ENCODE measurements around the gene PTPRM. TPM values are rescaled to one million over a fixed set of nuclear protein-coding genes. Genes with fewer than 3 reads are reported as not detected.

The PTPRM gene
- total RNA-seq, 1 experiment from 2014 or later: 6.2 TPM

- no peaks in the 10 kb centered on the region for H3K36me3 Mint-ChIP-seq (ENCODE audit: insufficient read depth in 1 of 3, low read depth in 3 of 3)
- Histone ChIP-seq H3K9ac (ENCODE audit: extremely low read depth, insufficient read length, low read length) (no peak overlapping the region), H2AK5ac (ENCODE audit: insufficient read length, low read length) (no peak overlapping the region), H4K8ac (replicated peaks; ENCODE audit: insufficient read length, low read depth, low read length) (no peak overlapping the region), H3K4me2 (ENCODE audit: insufficient read depth, insufficient read length, low read length) (no peak overlapping the region), H3K23me2 (ENCODE audit: insufficient read length, low read depth, low read length, poor library complexity, severe bottlenecking) (no peaks in the 10 kb centered on the region), H3K79me2 (ENCODE audit: insufficient read depth, low read length) (no peaks in the 10 kb centered on the region), H4K91ac (ENCODE audit: insufficient read length, low read depth, low read length) (no peak overlapping the region), H2BK5ac (ENCODE audit: insufficient read length, low read length) (no peak overlapping the region), H3K79me1 (ENCODE audit: insufficient read depth, low read depth, low read length, poor library complexity, severe bottlenecking) (no peaks in the 10 kb centered on the region), H3K4ac (ENCODE audit: low read depth, low read length) (no peak overlapping the region), H2BK20ac (ENCODE audit: low read depth, low read length, poor library complexity, severe bottlenecking) (no peak overlapping the region), H3K23ac (ENCODE audit: insufficient read length, low read depth, low read length) (no peak overlapping the region), H3K27ac (ENCODE audit: insufficient read length, low read depth, low read length) (no peak overlapping the region), H3K18ac (ENCODE audit: insufficient read length, low read depth, low read length) (no peak overlapping the region), H4K5ac (ENCODE audit: insufficient read length, low read depth, low read length) (no peak overlapping the region), H3K56ac (ENCODE audit: insufficient read length, low read depth, low read length) (no peak overlapping the region), H2BK12ac (ENCODE audit: insufficient read length, low read depth, low read length) (no peak overlapping the region), H4K20me1 (ENCODE audit: control insufficient read depth, insufficient read depth, insufficient read length) (no peaks in the 10 kb centered on the region), H3T11ph (ENCODE audit: low read length) (no peak overlapping the region), H3K4me1 (ENCODE audit: insufficient read depth, low read length) (no peaks in the 10 kb centered on the region), H2BK120ac (ENCODE audit: low read depth, low read length, poor library complexity, severe bottlenecking) (no peak overlapping the region), H3K27me3 (ENCODE audit: insufficient read depth, low read length) (no peaks in the 10 kb centered on the region), H2BK15ac (ENCODE audit: low read depth, low read length) (no peak overlapping the region), H3K14ac (ENCODE audit: insufficient read depth, low read length) (no peak overlapping the region), H2AFZ (ENCODE audit: low read length) (no peak overlapping the region), H3K9me3 (ENCODE audit: control insufficient read depth, low read depth, low read length) (no peaks in the 10 kb centered on the region)
- TF ChIP-seq CTCF (conservative IDR thresholded peaks at IDR 0.05): no peak
- H3K9me3 Mint-ChIP-seq: no peaks in the 10 kb centered on the region
- DNase-seq: no peak
- WGBS (ENCODE audit: extremely low coverage, insufficient read length, low lambda C conversion rate): no CpG with 5 or more reads among the region's 2 CpGs
- no peaks in the 10 kb centered on the region for H3K27me3 Mint-ChIP-seq (ENCODE audit: low read depth)
- H3K4me3 Mint-ChIP-seq: no peak overlapping the region
- no peak overlapping the region for H3K27ac Mint-ChIP-seq
- H3K4me1 Mint-ChIP-seq: peaks cover 2 to 4% of the 10 kb centered on the region in 2 experiments; a peak in 3 of 4 replicates
Measured at GRCh38 chr18:7890075-7890474, 323.0 kb downstream of the PTPRM start.
